Measurements from ENCODE around the gene PSD2. TPM values are rescaled to one million over a fixed set of nuclear protein-coding genes. Genes with fewer than 3 reads are reported as not detected.

Gene PSD2
- total RNA-seq, 1 donor from 2014 or later, result 15.9 TPM

DNA sequence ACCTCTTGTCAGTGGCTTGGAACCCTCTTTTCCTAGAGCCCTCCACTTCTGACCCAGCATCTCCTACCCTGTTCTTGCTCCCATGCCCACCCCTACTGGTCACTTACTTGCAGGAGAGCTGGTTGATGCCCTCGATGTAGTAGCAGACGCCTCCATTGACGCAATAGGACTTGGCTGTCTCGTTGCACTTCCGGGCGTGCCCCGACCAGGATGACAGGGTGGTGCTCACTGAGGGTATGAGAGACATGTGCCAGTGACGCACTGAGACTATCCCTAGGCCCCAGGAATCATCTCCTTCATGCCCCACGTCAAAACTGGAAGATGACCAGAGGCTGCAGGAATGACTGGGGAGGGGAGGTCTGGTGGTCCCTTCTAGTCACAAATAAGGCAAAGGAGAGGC, 76.0 kb downstream of the PSD2 start:
- FAIRE-seq (no peak), DNase-seq (ENCODE audit: low spot score in 2 of 2) (no peak)

GRCh38 chr5:139872052-139872766, 76.6 kb downstream of the PSD2 start:
- FAIRE-seq (no peak), DNase-seq (ENCODE audit: low spot score in 2 of 2) (no peak)

- DNase-seq (ENCODE audit: low spot score in 2 of 2) (no peak), FAIRE-seq (no peak)
Observed at GRCh38 chr5:139872851-139873794, 77.5 kb downstream of the PSD2 start.

GRCh38 chr5:139875957-139876356, 80.3 kb downstream of the PSD2 start:
- DNase-seq (ENCODE audit: low spot score in 2 of 2) (no peak), FAIRE-seq (no peak)

- no peak for FAIRE-seq
- no peak for DNase-seq (ENCODE audit: low spot score in 2 of 2)
Observed at GRCh38 chr5:139877129-139877597, 81.6 kb downstream of the PSD2 start.

DNA sequence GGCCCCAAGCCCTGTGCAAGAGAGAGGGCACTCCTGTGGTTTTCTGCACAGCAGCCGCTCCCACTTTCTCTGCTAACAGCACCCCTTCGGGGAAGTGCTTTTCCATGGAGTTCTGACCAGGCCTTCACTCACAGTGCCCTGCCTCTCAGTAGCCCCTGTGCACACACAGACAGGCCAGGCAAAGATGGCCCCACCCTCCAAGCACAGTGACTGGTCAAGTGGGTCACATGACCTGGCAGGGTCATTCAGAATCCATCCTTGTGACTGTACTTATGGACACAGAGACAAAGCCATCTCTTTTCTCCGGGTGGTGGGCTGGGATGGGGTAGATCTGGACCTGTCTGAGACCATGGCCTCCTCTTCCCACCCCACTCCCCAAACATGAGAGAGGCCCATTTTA, 82.5 kb downstream of the PSD2 start:
- DNase-seq (ENCODE audit: low spot score in 2 of 2), result no peak
- FAIRE-seq, result no peak

DNA sequence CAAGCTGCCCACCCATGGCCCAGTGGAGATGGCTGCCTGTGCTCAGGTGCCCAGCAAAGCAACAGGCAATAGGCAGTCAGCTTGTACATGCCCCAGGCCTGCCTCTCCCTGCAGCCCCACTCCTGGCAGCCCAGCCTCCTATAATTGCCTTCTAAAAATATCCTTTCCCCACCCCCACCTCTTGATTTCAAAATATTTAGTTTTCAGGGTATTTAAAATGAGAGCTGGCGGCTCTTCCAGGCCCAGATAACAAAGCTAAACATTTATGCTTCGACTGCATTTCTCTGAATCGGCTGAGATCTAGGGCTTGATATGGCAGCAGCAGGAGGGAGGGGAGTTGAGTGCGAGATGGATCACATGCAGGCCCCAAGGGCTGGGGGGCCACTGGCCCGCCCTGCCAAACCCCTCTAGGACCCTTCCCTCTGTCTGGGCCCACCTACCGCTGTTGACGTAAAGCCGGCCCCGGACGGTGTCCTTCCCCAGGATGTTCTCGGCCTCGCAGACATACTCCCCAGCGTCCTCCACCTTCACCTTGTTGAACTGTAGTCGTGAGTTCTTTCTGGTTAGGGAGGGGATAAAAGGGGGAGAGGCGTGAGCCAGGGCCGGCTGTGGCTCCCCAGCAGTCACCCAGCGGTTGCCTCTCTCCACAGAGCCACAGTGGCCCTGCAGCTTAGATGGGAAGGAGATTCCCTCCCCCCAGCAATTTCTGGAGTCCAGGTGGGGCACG, 85.0 kb downstream of the PSD2 start:
- no peak for DNase-seq (ENCODE audit: low spot score in 2 of 2)
- no peak for FAIRE-seq

DNA sequence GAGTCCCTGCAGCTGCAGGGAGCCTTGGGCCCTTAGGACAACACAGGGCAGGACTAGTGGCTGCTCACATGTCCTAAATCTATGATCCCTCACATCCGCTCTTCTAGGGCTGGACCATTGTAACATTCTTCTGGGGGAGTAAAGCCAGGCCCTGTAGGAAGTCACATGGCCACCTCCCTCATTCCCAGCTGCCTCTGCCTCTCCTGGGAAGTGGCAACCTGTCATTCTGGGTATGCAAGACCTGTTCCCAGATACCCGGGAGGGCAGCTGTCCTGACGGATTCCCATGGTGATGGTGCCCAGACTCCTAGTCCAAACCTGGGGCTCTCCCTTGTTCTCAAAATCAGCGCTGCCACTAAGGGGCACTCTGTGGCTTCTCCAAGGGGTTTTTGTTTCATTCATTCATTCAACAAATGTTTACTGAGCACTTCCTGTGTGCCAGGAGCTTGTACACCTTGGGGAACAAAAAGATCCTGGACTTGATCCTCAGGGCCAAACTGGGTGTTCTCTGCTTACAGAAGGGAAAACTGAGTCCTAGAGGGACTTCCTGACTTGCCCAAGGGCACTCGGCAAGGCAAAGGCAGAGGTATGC, 85.6 kb downstream of the PSD2 start:
- DNase-seq (ENCODE audit: low spot score in 2 of 2) (no peak), FAIRE-seq (no peak)

DNA sequence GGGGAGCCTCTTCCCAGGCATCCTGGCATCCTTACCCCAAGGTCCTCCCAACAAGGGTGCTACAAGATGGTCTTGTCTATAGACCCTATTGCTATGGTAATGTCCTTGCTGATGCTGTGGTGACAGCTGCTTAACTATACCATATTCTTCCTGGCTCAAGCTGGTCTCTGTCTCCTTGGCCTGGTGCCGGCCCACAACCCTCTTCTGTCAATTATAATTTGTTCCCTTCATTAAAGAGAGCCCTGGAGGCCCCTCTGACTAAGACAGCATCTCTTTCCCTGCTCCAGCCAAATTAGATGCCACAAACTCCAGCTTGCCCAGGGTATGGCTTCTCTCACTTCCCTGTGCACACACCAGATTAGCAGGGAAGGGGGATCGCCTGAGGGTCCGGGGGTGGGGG, 86.7 kb downstream of the PSD2 start:
- no peak for DNase-seq (ENCODE audit: low spot score in 2 of 2)
- FAIRE-seq, result no peak

- no peak for DNase-seq (ENCODE audit: low spot score in 2 of 2)
- FAIRE-seq, result no peak
Observed at GRCh38 chr5:139882961-139883539, 87.4 kb downstream of the PSD2 start.

DNA sequence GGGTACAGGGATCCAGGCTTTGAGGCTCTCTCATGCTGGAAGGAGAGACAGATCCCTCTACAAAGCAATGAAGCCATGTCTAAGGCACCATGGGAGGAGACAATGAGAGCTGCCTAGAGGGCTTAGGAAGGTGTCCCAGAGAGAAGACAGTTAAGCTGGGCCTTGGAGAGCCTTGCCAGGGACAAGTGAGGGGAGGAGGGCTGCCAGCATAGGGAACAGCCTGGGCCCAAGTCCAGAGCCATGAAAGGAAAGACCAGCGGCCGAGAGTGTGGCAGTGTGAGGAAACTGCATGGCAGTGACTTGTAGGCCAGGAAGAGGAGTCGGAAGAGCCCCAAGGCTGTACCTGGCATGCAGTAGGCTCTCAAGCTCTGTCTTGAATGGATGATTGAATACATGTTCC, 88.5 kb downstream of the PSD2 start:
- DNase-seq (ENCODE audit: low spot score in 2 of 2) (no peak), FAIRE-seq (no peak)

DNA sequence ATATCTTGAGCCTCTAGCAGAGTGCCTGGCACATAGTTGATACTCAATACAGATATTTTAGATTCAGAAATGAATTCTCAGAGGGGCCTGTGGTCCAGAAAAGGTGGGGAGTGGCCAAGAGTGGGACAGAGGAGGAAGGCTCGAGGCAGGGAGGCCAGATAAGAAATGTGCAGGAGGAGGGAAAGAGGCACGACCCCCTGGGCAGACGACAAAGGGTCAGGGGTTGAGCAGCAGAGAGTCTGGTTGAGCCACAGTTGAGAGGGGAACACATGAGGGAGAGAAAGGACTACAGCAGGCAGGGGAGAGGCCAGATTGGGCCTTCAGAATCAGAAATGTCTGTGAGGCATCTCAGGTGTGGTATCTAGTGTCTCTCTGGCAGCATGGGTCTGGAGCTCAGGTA, 89.1 kb downstream of the PSD2 start:
- DNase-seq (ENCODE audit: low spot score in 2 of 2), result no peak
- FAIRE-seq, result no peak

GRCh38 chr5:139885172-139885856, 89.7 kb downstream of the PSD2 start:
- DNase-seq (ENCODE audit: low spot score in 2 of 2) (no peak), FAIRE-seq (no peak)

- DNase-seq (ENCODE audit: low spot score in 2 of 2), result no peak
- no peak for FAIRE-seq
Observed at GRCh38 chr5:139885857-139886208, 90.2 kb downstream of the PSD2 start.

DNA sequence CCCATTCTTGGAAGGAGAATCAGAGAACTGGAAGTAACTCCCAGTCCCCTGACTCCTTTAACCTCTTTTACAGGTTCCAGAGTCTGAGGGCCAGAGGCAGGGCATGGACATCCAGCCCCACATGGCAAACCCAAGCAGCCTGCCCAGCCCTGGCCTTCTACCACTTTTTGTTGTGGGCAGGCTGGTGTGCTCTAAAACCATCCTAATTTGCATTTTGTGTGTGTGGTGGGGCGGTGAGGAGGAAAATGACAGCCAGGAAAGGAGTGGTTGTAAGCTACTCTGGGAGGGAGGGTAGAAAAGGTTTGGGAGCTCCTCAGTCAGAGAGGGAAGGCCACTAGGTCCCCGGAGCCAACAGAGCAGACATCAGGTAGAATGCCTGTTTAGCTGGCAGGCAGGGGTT, 90.6 kb downstream of the PSD2 start:
- FAIRE-seq, result no peak

GRCh38 chr5:139888370-139888769, 92.8 kb downstream of the PSD2 start:
- no peak for FAIRE-seq
- DNase-seq (ENCODE audit: low spot score in 2 of 2), result no peak

More for the DNA sequence above, 90.6 kb downstream of the PSD2 start:
- no peak for DNase-seq (ENCODE audit: low spot score in 2 of 2)

DNA sequence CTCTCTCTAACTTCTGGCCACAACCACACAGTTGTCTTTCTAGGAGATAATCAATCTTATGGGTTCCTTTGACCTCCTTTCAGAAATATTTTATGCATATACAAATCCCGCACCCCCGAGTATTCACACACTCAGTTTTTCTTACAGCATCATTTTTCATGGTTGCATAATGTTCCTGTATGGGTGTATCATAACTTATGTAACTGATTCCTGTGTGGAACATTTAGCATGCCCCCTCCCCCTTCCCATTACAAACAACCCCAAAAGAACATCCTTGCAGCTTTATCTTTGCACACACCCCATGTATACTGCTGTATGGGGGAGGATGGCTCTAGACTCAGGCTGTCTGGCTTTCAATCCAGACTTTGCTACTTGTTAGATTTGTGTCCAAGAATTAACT, 93.8 kb downstream of the PSD2 start:
- DNase-seq (ENCODE audit: low spot score in 2 of 2), result no peak
- no peak for FAIRE-seq

DNA sequence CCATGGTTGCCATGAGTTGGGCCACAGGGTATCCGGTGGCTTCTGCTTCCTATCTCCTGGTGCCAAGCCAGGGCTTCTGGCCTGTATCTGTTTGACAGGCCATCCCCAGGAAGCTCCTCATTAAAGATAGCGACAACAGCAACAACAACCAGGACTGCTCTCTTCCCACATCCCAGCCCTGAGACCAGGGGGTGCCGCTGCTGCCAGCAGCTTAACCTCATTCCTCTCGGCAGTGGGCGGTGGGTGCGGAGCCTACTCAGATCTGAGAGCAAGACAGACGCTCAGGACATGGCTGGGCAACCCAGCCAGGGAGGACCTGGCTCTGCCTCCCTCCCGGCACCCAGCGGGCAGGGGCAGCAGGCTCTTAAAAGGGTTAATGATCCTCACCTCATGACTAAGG, 98.3 kb downstream of the PSD2 start:
- DNase-seq (ENCODE audit: low spot score in 2 of 2) (no peak), FAIRE-seq (no peak)
